Activated CD8-positive, alpha-beta memory T cell treated with anti-CD3 and anti-CD28 coated beads for 1 hour (primary cell): ENCODE measurements around the gene TANGO6.

Experiments used
- DNase-seq, 2 donors: peaks; one replicate each; pipeline ENCODE4 v3.0.0-alpha.2; 2020; ENCODE audit warnings: low read depth in 1 of 2; ENCODE audit errors: extremely low read depth in 1 of 2

TANGO6 gene

GRCh38 chr16:69133373-69133954 is 290.1 kb downstream of the TANGO6 start:
- no peak for DNase-seq
